ENCODE data around the gene NKX6-1. TPM values are rescaled to one million over a fixed set of nuclear protein-coding genes. Genes with fewer than 3 reads are reported as not detected.
A peak's percentile ranks its signal among the peaks of the same experiment; 100 is the strongest.

Gene NKX6-1
- total RNA-seq, 5 donors from 2014 or later (not counting 1 experiment from before 2014, with no cell fraction given), result not detected

GRCh38 chr4:84530454-84530853 lies 31.4 kb upstream of the NKX6-1 start:
- POLR2A ChIA-PET, result no interaction called here
- no peak for DNase-seq
- H3K36me3 ChIP-seq (ENCODE audit: control insufficient read depth in 2 of 2, extremely low read depth in 1 of 2, insufficient read depth in 1 of 2, low read length in 1 of 2), result no peaks in the 10 kb centered on the region
- no peak overlapping the region for H3K4me3 ChIP-seq (ENCODE audit: control insufficient read depth in 1 of 2, extremely low read depth in 1 of 2, low read length in 1 of 2)
- Mint-ChIP-seq H3K36me3 (no peaks in the 10 kb centered on the region), H3K9me3 (no peaks in the 10 kb centered on the region), H3K4me1 (no peaks in the 10 kb centered on the region), H3K27ac (no peak overlapping the region), H3K27me3 (peaks cover 13 to 33% of the 10 kb centered on the region in 2 donors), H3K4me3 (no peak overlapping the region)
- no peaks in the 10 kb centered on the region for H3K4me1 ChIP-seq (ENCODE audit: control insufficient read depth in 1 of 2, extremely low read depth in 1 of 2, insufficient read depth in 2 of 2, low read length in 2 of 2)
- ATAC-seq (replicated peaks in 1 of 4), result no peak
- no CpG with 5 or more reads among the region's 1 CpG for WGBS (ENCODE audit: insufficient coverage)
- no peak overlapping the region for H3K27ac ChIP-seq (ENCODE audit: low read length)
- H3K27me3 ChIP-seq (replicated peaks in 1 of 2; ENCODE audit: control insufficient read depth in 2 of 2, extremely low read depth in 1 of 2, insufficient read depth in 2 of 2, low read length in 1 of 2), result no peaks in the 10 kb centered on the region
- CTCF ChIA-PET, result interaction anchor here in 1 of 2 donors (0.6 to 1.0 kb wide), 2 partner anchors 8 to 891 kb away, joined by 3 read pairs; no protein-coding TSS in a partner anchor
- H3K9me3 ChIP-seq, result no peaks in the 10 kb centered on the region

- no peak overlapping the region for H3K27ac ChIP-seq (ENCODE audit: low read length)
- H3K4me3 ChIP-seq (ENCODE audit: control insufficient read depth in 1 of 2, extremely low read depth in 1 of 2, low read length in 1 of 2), result no peak overlapping the region
- POLR2A ChIA-PET, result interaction anchor here in 1 of 2 donors (0.5 kb wide), 1 partner anchor 95 kb away, joined by 4 read pairs; no protein-coding TSS in a partner anchor
- H3K27me3 ChIP-seq (replicated peaks in 1 of 2; ENCODE audit: control insufficient read depth in 2 of 2, extremely low read depth in 1 of 2, insufficient read depth in 2 of 2, low read length in 1 of 2), result no peaks in the 10 kb centered on the region
- DNase-seq, result peak in 1 of 35 experiments; percentile 27
- H3K36me3 ChIP-seq (ENCODE audit: control insufficient read depth in 2 of 2, extremely low read depth in 1 of 2, insufficient read depth in 1 of 2, low read length in 1 of 2), result no peaks in the 10 kb centered on the region
- Mint-ChIP-seq H3K27ac (no peak overlapping the region), H3K36me3 (no peaks in the 10 kb centered on the region), H3K9me3 (no peaks in the 10 kb centered on the region), H3K4me3 (no peak overlapping the region), H3K27me3 (peaks cover 13 to 33% of the 10 kb centered on the region in 2 donors), H3K4me1 (no peaks in the 10 kb centered on the region)
- no peaks in the 10 kb centered on the region for H3K4me1 ChIP-seq (ENCODE audit: control insufficient read depth in 1 of 2, extremely low read depth in 1 of 2, insufficient read depth in 2 of 2, low read length in 2 of 2)
- ATAC-seq (replicated peaks in 1 of 4), result no peak
- no peaks in the 10 kb centered on the region for H3K9me3 ChIP-seq
- no CpG with 5 or more reads among the region's 2 CpGs for WGBS (ENCODE audit: insufficient coverage)
- CTCF ChIA-PET, result interaction anchor here (0.6 to 2.0 kb wide), 3 partner anchors 27 to 884 kb away, joined by 3 to 13 read pairs (median 4); no protein-coding TSS in a partner anchor
These were observed 30.2 kb upstream of the NKX6-1 start for GRCh38 chr4:84529169-84529751.

GRCh38 chr4:84527391-84527790 lies 28.3 kb upstream of the NKX6-1 start:
- peaks cover 0 to 2% of the 10 kb centered on the region in 2 experiments for H3K27me3 ChIP-seq (replicated peaks in 1 of 2; ENCODE audit: control insufficient read depth in 2 of 2, extremely low read depth in 1 of 2, insufficient read depth in 2 of 2, low read length in 1 of 2)
- ChIA-PET CTCF (no interaction called here), POLR2A (no interaction called here)
- H3K27ac ChIP-seq (ENCODE audit: low read length), result no peak overlapping the region
- H3K9me3 Mint-ChIP-seq, result no peaks in the 10 kb centered on the region
- no peaks in the 10 kb centered on the region for H3K4me1 Mint-ChIP-seq
- H3K27ac Mint-ChIP-seq, result no peak overlapping the region
- no peaks in the 10 kb centered on the region for H3K36me3 ChIP-seq (ENCODE audit: control insufficient read depth in 2 of 2, extremely low read depth in 1 of 2, insufficient read depth in 1 of 2, low read length in 1 of 2)
- no peaks in the 10 kb centered on the region for H3K4me1 ChIP-seq (ENCODE audit: control insufficient read depth in 1 of 2, extremely low read depth in 1 of 2, insufficient read depth in 2 of 2, low read length in 2 of 2)
- H3K36me3 Mint-ChIP-seq, result no peaks in the 10 kb centered on the region
- H3K27me3 Mint-ChIP-seq, result peaks cover 13 to 26% of the 10 kb centered on the region in 2 donors
- H3K9me3 ChIP-seq, result no peaks in the 10 kb centered on the region
- DNase-seq, result no peak
- no peak overlapping the region for H3K4me3 ChIP-seq (ENCODE audit: control insufficient read depth in 1 of 2, extremely low read depth in 1 of 2, low read length in 1 of 2)
- H3K4me3 Mint-ChIP-seq, result no peak overlapping the region
- ATAC-seq (replicated peaks in 1 of 4), result no peak

DNA sequence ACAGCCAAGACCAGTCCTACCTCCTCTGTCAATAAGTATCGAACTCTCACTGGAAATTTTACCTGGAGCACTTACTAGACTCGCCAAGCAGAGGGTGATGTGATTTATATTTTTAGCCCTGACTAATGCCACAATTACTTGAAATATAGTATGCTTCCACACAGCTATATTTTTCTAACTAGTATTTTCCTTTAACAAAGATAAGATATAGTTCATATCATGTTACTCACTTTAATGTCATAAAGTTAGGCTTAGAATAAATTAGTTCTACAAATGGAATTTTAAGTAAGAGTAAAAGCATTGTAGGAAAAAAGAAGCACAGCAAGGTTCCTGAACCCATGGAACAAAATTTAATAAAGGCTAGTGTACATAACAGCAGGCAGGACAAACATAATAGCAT lies 16.0 kb upstream of the NKX6-1 start:
- Histone ChIP-seq H3K9me3 (no peaks in the 10 kb centered on the region), H3K4me3 (ENCODE audit: control insufficient read depth in 1 of 2, extremely low read depth in 1 of 2, low read length in 1 of 2) (no peak overlapping the region), H3K27ac (ENCODE audit: low read length) (no peak overlapping the region), H3K4me1 (ENCODE audit: control insufficient read depth in 1 of 2, extremely low read depth in 1 of 2, insufficient read depth in 2 of 2, low read length in 2 of 2) (no peaks in the 10 kb centered on the region), H3K27me3 (replicated peaks in 1 of 2; ENCODE audit: control insufficient read depth in 2 of 2, extremely low read depth in 1 of 2, insufficient read depth in 2 of 2, low read length in 1 of 2) (peaks cover 4 to 8% of the 10 kb centered on the region in 2 experiments), H3K36me3 (ENCODE audit: control insufficient read depth in 2 of 2, extremely low read depth in 1 of 2, insufficient read depth in 1 of 2, low read length in 1 of 2) (no peaks in the 10 kb centered on the region)
- Mint-ChIP-seq H3K27ac (no peak overlapping the region), H3K27me3 (peaks cover 34 to 50% of the 10 kb centered on the region in 2 donors), H3K4me1 (no peaks in the 10 kb centered on the region), H3K4me3 (no peak overlapping the region), H3K36me3 (no peaks in the 10 kb centered on the region), H3K9me3 (peaks cover 0 to 4% (median 0%) of the 10 kb centered on the region in 3 donors)
- no peak for DNase-seq
- ATAC-seq (replicated peaks in 1 of 4), result no peak
- ChIA-PET CTCF (no interaction called here), POLR2A (no interaction called here)
- no CpG with 5 or more reads among the region's 2 CpGs for WGBS (ENCODE audit: insufficient coverage)

DNA sequence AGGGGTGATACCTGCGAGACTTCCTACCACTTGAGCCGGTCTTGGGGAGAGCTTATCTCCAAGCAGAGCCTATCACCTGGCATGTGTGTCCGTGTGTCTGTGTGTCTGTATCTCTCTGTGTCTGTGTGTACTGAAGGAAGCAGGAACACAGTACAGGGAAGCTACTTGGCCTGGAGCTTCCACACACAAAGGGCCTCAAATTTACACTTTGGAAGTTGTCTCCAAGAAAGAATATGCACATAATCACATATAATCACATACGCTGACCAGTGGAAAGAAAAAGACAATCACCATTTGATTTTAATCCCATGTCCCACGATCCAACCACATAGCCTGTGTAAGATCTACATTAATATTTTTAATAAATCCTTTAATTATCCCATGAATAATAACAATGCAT lies 13.2 kb upstream of the NKX6-1 start:
- H3K4me3 ChIP-seq (ENCODE audit: control insufficient read depth in 1 of 2, extremely low read depth in 1 of 2, low read length in 1 of 2), result no peak overlapping the region
- no peak for ATAC-seq (replicated peaks in 1 of 4)
- CTCF ChIA-PET, result no interaction called here
- Mint-ChIP-seq H3K9me3 (no peaks in the 10 kb centered on the region), H3K4me3 (no peak overlapping the region), H3K4me1 (no peaks in the 10 kb centered on the region), H3K27me3 (peaks cover 36 to 53% of the 10 kb centered on the region in 2 donors), H3K27ac (no peak overlapping the region), H3K36me3 (no peaks in the 10 kb centered on the region)
- H3K4me1 ChIP-seq (ENCODE audit: control insufficient read depth in 1 of 2, extremely low read depth in 1 of 2, insufficient read depth in 2 of 2, low read length in 2 of 2), result no peaks in the 10 kb centered on the region
- POLR2A ChIA-PET, result no interaction called here
- H3K27me3 ChIP-seq (replicated peaks in 1 of 2; ENCODE audit: control insufficient read depth in 2 of 2, extremely low read depth in 1 of 2, insufficient read depth in 2 of 2, low read length in 1 of 2), result peaks cover 7 to 16% of the 10 kb centered on the region in 2 experiments
- DNase-seq, result no peak
- 87% methylated on average over 3 of the region's 5 CpGs for WGBS (ENCODE audit: insufficient coverage)
- no peak overlapping the region for H3K27ac ChIP-seq (ENCODE audit: low read length)
- H3K36me3 ChIP-seq (ENCODE audit: control insufficient read depth in 2 of 2, extremely low read depth in 1 of 2, insufficient read depth in 1 of 2, low read length in 1 of 2), result no peaks in the 10 kb centered on the region
- no peaks in the 10 kb centered on the region for H3K9me3 ChIP-seq

GRCh38 chr4:84511703-84512102 lies 12.6 kb upstream of the NKX6-1 start:
- Histone ChIP-seq H3K36me3 (ENCODE audit: control insufficient read depth in 2 of 2, extremely low read depth in 1 of 2, insufficient read depth in 1 of 2, low read length in 1 of 2) (no peaks in the 10 kb centered on the region), H3K9me3 (no peaks in the 10 kb centered on the region), H3K4me3 (ENCODE audit: control insufficient read depth in 1 of 2, extremely low read depth in 1 of 2, low read length in 1 of 2) (no peak overlapping the region), H3K27me3 (replicated peaks in 1 of 2; ENCODE audit: control insufficient read depth in 2 of 2, extremely low read depth in 1 of 2, insufficient read depth in 2 of 2, low read length in 1 of 2) (peaks cover 7 to 18% of the 10 kb centered on the region in 2 experiments), H3K4me1 (ENCODE audit: control insufficient read depth in 1 of 2, extremely low read depth in 1 of 2, insufficient read depth in 2 of 2, low read length in 2 of 2) (no peaks in the 10 kb centered on the region), H3K27ac (ENCODE audit: low read length) (no peak overlapping the region)
- H3K4me1 Mint-ChIP-seq, result no peaks in the 10 kb centered on the region
- no peak for DNase-seq
- H3K27ac Mint-ChIP-seq, result no peak overlapping the region
- H3K9me3 Mint-ChIP-seq, result no peaks in the 10 kb centered on the region
- no peaks in the 10 kb centered on the region for H3K36me3 Mint-ChIP-seq
- no peak overlapping the region for H3K4me3 Mint-ChIP-seq
- no CpG with 5 or more reads among the region's 3 CpGs for WGBS (ENCODE audit: insufficient coverage)
- no peak for ATAC-seq (replicated peaks in 1 of 4)
- ChIA-PET CTCF (no interaction called here), POLR2A (no interaction called here)
- peaks cover 32 to 50% of the 10 kb centered on the region in 2 donors for H3K27me3 Mint-ChIP-seq
